ENCODE data around the gene PPM1K. TPM values are rescaled to one million over a fixed set of nuclear protein-coding genes. Genes with fewer than 3 reads are reported as not detected.
A peak's percentile ranks its signal among the peaks of the same experiment; 100 is the strongest.

Gene PPM1K
- total RNA-seq, 1 donor = 44.5 TPM

- H3K27me3 ChIP-seq (ENCODE audit: insufficient read depth, low read length) = no peaks in the 10 kb centered on the region
- no peaks in the 10 kb centered on the region for H3K9me3 ChIP-seq (ENCODE audit: low read depth, low read length)
- peaks cover 2% of the 10 kb centered on the region for H3K4me1 ChIP-seq (ENCODE audit: insufficient read depth, low read length)
- no peak overlapping the region for H3K4me3 ChIP-seq (ENCODE audit: low read length)
These were observed 6.6 kb upstream of the PPM1K start for GRCh38 chr4:88291003-88291402.

- no peaks in the 10 kb centered on the region for H3K27me3 ChIP-seq (ENCODE audit: insufficient read depth, low read length)
- no peaks in the 10 kb centered on the region for H3K9me3 ChIP-seq (ENCODE audit: low read depth, low read length)
- no peak overlapping the region for H3K4me3 ChIP-seq (ENCODE audit: low read length)
- H3K4me1 ChIP-seq (ENCODE audit: insufficient read depth, low read length) = peaks cover 27% of the 10 kb centered on the region
These were observed 2.5 kb upstream of the PPM1K start for GRCh38 chr4:88286897-88287296.

- H3K4me3 ChIP-seq (ENCODE audit: low read length) = peak overlapping the region; percentile 76
- no peaks in the 10 kb centered on the region for H3K9me3 ChIP-seq (ENCODE audit: low read depth, low read length)
- no peaks in the 10 kb centered on the region for H3K27me3 ChIP-seq (ENCODE audit: insufficient read depth, low read length)
- peaks cover 37% of the 10 kb centered on the region for H3K4me1 ChIP-seq (ENCODE audit: insufficient read depth, low read length)
These were observed 883 bp upstream of the PPM1K start for GRCh38 chr4:88285235-88285653.

- peak overlapping the region; percentile 76 for H3K4me3 ChIP-seq (ENCODE audit: low read length)
- H3K27me3 ChIP-seq (ENCODE audit: insufficient read depth, low read length) = no peaks in the 10 kb centered on the region
- H3K9me3 ChIP-seq (ENCODE audit: low read depth, low read length) = no peaks in the 10 kb centered on the region
- peaks cover 45% of the 10 kb centered on the region for H3K4me1 ChIP-seq (ENCODE audit: insufficient read depth, low read length)
These were observed 511 bp downstream of the PPM1K start for GRCh38 chr4:88283661-88284438.

DNA sequence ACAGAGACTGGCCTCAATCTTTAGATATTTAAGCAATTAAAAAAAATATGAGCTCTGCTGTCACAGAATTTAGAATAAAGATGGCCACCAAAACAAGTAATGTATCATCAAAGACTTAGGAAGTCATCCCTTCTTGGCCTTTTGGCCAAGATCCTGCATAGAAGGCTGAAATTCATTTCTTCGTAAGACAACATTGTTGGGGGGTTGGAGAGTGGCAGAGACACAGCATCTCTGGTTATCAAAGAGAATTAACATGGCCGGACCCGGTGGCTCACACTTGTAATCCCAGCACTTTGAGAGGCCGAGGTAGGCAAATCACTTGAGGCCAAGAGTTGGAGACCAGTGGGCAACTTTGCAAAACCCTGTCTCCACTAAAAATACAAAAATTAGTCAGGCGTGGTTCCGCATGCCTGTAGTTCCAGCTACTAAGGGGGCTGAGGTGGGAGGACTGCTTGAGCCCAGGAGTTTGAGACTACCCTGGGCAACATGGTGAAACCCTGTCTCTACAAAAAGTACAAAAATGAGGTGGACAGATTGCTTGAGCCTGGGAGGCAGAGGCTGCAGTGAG, 4.0 kb downstream of the PPM1K start:
- H3K4me1 ChIP-seq (ENCODE audit: insufficient read depth, low read length) = peaks cover 59% of the 10 kb centered on the region

GRCh38 chr4:88277711-88278225, 6.6 kb downstream of the PPM1K start:
- H3K4me1 ChIP-seq (ENCODE audit: insufficient read depth, low read length) = peaks cover 50% of the 10 kb centered on the region

More for the DNA sequence above, 4.0 kb downstream of the PPM1K start:
- no peaks in the 10 kb centered on the region for H3K27me3 ChIP-seq (ENCODE audit: insufficient read depth, low read length)
- no peaks in the 10 kb centered on the region for H3K9me3 ChIP-seq (ENCODE audit: low read depth, low read length)
- no peak overlapping the region for H3K4me3 ChIP-seq (ENCODE audit: low read length)

GRCh38 chr4:88276952-88277710, 7.2 kb downstream of the PPM1K start:
- Histone ChIP-seq H3K4me1 (ENCODE audit: insufficient read depth, low read length) (peaks cover 43% of the 10 kb centered on the region), H3K9me3 (ENCODE audit: low read depth, low read length) (no peaks in the 10 kb centered on the region), H3K27me3 (ENCODE audit: insufficient read depth, low read length) (no peaks in the 10 kb centered on the region), H3K4me3 (ENCODE audit: low read length) (no peak overlapping the region)

More at GRCh38 chr4:88277711-88278225, 6.6 kb downstream of the PPM1K start:
- Histone ChIP-seq H3K4me3 (ENCODE audit: low read length) (no peak overlapping the region), H3K27me3 (ENCODE audit: insufficient read depth, low read length) (no peaks in the 10 kb centered on the region), H3K9me3 (ENCODE audit: low read depth, low read length) (no peaks in the 10 kb centered on the region)

GRCh38 chr4:88275949-88276515, 8.3 kb downstream of the PPM1K start:
- peaks cover 35% of the 10 kb centered on the region for H3K4me1 ChIP-seq (ENCODE audit: insufficient read depth, low read length)
- H3K9me3 ChIP-seq (ENCODE audit: low read depth, low read length) = no peaks in the 10 kb centered on the region
- H3K4me3 ChIP-seq (ENCODE audit: low read length) = no peak overlapping the region
- no peaks in the 10 kb centered on the region for H3K27me3 ChIP-seq (ENCODE audit: insufficient read depth, low read length)

- Histone ChIP-seq H3K9me3 (ENCODE audit: low read depth, low read length) (no peaks in the 10 kb centered on the region), H3K4me1 (ENCODE audit: insufficient read depth, low read length) (peaks cover 33% of the 10 kb centered on the region), H3K4me3 (ENCODE audit: low read length) (no peak overlapping the region), H3K27me3 (ENCODE audit: insufficient read depth, low read length) (no peaks in the 10 kb centered on the region)
These were observed 8.8 kb downstream of the PPM1K start for GRCh38 chr4:88275516-88275915.

DNA sequence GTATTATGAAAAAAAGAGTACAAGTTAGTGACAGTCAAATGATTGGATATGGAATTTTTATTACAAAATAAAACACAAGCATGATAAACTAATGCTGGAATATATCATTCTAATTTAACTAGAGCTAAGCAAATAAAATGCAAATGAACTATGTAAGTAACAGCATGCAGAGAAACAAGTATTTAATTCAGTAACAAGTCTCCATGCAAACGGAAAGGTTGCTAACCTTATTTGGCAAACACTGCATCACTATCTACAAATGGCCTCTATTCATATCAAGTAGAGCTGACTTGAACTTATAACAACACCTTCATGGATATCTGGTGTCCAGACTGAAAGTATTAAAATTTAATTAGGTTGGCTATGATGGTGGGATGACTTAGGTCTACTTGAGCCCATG, 15.4 kb downstream of the PPM1K start:
- Histone ChIP-seq H3K4me3 (ENCODE audit: low read length) (no peak overlapping the region), H3K27me3 (ENCODE audit: insufficient read depth, low read length) (no peaks in the 10 kb centered on the region), H3K4me1 (ENCODE audit: insufficient read depth, low read length) (no peaks in the 10 kb centered on the region), H3K9me3 (ENCODE audit: low read depth, low read length) (no peaks in the 10 kb centered on the region)

DNA sequence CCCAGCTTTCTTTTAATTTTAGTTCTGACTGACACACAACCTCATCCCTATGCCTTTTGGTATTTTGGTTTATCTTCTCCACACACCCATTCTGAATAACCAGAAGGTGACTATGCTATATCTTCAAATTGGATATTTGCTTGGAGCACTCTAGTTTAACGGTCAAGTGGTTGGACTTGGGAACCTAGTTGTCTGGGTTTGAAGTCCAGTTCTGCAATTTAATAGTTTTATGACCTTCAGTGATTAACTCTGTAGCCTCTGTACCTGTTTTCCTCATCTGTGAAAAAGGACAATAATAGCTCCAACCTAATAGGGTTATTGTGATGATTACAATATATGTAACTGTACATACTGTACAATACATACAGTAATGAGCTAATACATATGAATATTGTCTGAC, 20.0 kb downstream of the PPM1K start:
- Histone ChIP-seq H3K4me1 (ENCODE audit: insufficient read depth, low read length) (no peaks in the 10 kb centered on the region), H3K9me3 (ENCODE audit: low read depth, low read length) (no peaks in the 10 kb centered on the region), H3K27me3 (ENCODE audit: insufficient read depth, low read length) (no peaks in the 10 kb centered on the region), H3K4me3 (ENCODE audit: low read length) (no peak overlapping the region)

DNA sequence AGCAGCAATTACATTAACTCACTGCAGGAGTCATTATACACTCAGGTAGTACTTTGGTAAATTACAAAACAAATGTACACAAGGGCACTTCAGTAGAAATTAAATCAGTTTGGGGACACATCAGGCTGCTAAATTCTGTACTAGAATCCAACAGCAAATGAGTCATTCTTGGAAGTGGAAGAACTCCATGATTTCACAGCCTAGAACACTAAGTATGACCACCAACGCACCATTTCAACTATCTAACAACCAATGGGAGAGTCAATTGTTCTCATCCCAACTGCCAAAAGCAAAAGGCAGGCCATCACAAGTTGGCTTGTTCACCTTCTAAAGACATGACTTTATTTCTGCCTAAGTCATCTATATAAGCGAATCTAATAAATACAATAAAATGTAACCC, 26.6 kb downstream of the PPM1K start:
- Histone ChIP-seq H3K4me3 (ENCODE audit: low read length) (no peak overlapping the region), H3K9me3 (ENCODE audit: low read depth, low read length) (no peaks in the 10 kb centered on the region), H3K4me1 (ENCODE audit: insufficient read depth, low read length) (no peaks in the 10 kb centered on the region), H3K27me3 (ENCODE audit: insufficient read depth, low read length) (no peaks in the 10 kb centered on the region)

DNA sequence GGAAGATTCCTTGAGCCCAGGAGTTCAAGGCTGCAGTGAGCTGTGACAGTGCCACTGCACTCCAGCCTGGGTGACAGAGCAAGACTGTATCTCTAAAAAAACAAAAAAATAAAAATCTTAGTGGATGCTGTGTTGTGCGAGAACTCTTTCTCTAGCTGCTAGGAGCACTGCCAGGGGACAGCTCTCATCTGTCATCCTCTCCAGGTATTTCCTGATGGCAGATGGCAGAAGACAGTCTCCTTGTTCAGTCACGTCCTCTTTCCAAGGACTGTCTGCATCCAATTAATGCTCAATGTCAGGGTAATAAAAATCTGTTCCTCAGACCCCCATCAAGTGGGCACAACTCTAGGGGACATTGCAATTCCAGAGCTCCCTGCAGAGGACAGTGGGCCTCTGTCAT, 29.2 kb downstream of the PPM1K start:
- no peak overlapping the region for H3K4me3 ChIP-seq (ENCODE audit: low read length)
- no peaks in the 10 kb centered on the region for H3K9me3 ChIP-seq (ENCODE audit: low read depth, low read length)
- no peaks in the 10 kb centered on the region for H3K27me3 ChIP-seq (ENCODE audit: insufficient read depth, low read length)
- H3K4me1 ChIP-seq (ENCODE audit: insufficient read depth, low read length) = no peaks in the 10 kb centered on the region

DNA sequence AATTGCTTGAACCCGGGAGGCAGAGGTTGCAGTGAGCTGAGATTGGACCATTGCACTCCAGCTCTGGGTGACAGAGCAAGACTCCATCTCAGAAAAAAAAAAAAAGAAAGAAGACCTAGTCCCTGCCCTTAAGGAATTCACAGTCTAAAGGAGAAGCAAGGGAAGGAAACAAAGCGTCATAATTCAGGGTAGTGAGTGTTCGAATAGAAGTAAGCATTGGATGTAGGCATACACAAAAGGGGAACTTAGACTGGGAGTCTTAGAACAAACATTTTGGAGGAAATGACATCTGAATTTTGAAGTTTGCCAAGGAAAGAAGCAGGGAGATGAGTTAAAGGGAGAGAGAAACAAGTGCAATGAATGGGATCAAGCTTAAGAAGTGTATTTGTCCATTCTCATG, 32.4 kb downstream of the PPM1K start:
- Histone ChIP-seq H3K4me1 (ENCODE audit: insufficient read depth, low read length) (no peaks in the 10 kb centered on the region), H3K9me3 (ENCODE audit: low read depth, low read length) (no peaks in the 10 kb centered on the region), H3K4me3 (ENCODE audit: low read length) (no peak overlapping the region), H3K27me3 (ENCODE audit: insufficient read depth, low read length) (no peaks in the 10 kb centered on the region)

GRCh38 chr4:88247148-88247547, 37.2 kb downstream of the PPM1K start:
- Histone ChIP-seq H3K27me3 (ENCODE audit: insufficient read depth, low read length) (no peaks in the 10 kb centered on the region), H3K4me3 (ENCODE audit: low read length) (no peak overlapping the region), H3K9me3 (ENCODE audit: low read depth, low read length) (no peaks in the 10 kb centered on the region), H3K4me1 (ENCODE audit: insufficient read depth, low read length) (peaks cover 8% of the 10 kb centered on the region)

All from mononuclear cell (primary cell).